Raji (cell line): ENCODE data around the gene SCFD2.

Source experiments
- POLR2A ChIP-seq: IDR thresholded peaks from 2 replicates; pipeline ENCODE4 v1.6.1; 2011; ENCODE audit warnings: low read depth, low read length, control low read depth; ENCODE audit not compliant: insufficient read depth

Gene SCFD2

GRCh38 chr4:53136954-53137353 is 228.9 kb downstream of the SCFD2 start:
- TF ChIP-seq POLR2A: no peak

GRCh38 chr4:53132132-53132891 is 233.5 kb downstream of the SCFD2 start:
- TF ChIP-seq POLR2A: no peak

- no peak for TF ChIP-seq POLR2A
Observed at GRCh38 chr4:53131562-53131925, 234.3 kb downstream of the SCFD2 start.

GRCh38 chr4:53130896-53131561 is 234.8 kb downstream of the SCFD2 start:
- no peak for TF ChIP-seq POLR2A

- no peak for TF ChIP-seq POLR2A
Observed at GRCh38 chr4:53128706-53129357, 237.0 kb downstream of the SCFD2 start.

- TF ChIP-seq POLR2A: no peak
Observed at GRCh38 chr4:53128231-53128630, 237.6 kb downstream of the SCFD2 start.

GRCh38 chr4:53127365-53127764 is 238.5 kb downstream of the SCFD2 start:
- TF ChIP-seq POLR2A: no peak

GRCh38 chr4:53126099-53126498 is 239.8 kb downstream of the SCFD2 start:
- TF ChIP-seq POLR2A: no peak

GRCh38 chr4:53123819-53124218 is 242.0 kb downstream of the SCFD2 start:
- TF ChIP-seq POLR2A: no peak

GRCh38 chr4:53123171-53123570 is 242.7 kb downstream of the SCFD2 start:
- TF ChIP-seq POLR2A: no peak

- no peak for TF ChIP-seq POLR2A
Observed at GRCh38 chr4:53122280-53123116, 243.4 kb downstream of the SCFD2 start.

- no peak for TF ChIP-seq POLR2A
Observed at GRCh38 chr4:53121264-53121865, 244.5 kb downstream of the SCFD2 start.

GRCh38 chr4:53120778-53121177 is 245.1 kb downstream of the SCFD2 start:
- no peak for TF ChIP-seq POLR2A

- no peak for TF ChIP-seq POLR2A
Observed at GRCh38 chr4:53119680-53120079, 246.2 kb downstream of the SCFD2 start.

- TF ChIP-seq POLR2A: no peak
Observed at GRCh38 chr4:53118676-53119075, 247.2 kb downstream of the SCFD2 start.
